Measurements from ENCODE around the gene TTC39C. TPM values are rescaled to one million over a fixed set of nuclear protein-coding genes. Genes with fewer than 3 reads are reported as not detected.
"Not testable (repeated sequence)": the region's sequence is repeated elsewhere in the genome, so short reads cannot be mapped to it uniquely, and the experiment has no call there.

TTC39C gene
- total RNA-seq, 1 experiment from 2014 or later, result 16.2 TPM

DNA sequence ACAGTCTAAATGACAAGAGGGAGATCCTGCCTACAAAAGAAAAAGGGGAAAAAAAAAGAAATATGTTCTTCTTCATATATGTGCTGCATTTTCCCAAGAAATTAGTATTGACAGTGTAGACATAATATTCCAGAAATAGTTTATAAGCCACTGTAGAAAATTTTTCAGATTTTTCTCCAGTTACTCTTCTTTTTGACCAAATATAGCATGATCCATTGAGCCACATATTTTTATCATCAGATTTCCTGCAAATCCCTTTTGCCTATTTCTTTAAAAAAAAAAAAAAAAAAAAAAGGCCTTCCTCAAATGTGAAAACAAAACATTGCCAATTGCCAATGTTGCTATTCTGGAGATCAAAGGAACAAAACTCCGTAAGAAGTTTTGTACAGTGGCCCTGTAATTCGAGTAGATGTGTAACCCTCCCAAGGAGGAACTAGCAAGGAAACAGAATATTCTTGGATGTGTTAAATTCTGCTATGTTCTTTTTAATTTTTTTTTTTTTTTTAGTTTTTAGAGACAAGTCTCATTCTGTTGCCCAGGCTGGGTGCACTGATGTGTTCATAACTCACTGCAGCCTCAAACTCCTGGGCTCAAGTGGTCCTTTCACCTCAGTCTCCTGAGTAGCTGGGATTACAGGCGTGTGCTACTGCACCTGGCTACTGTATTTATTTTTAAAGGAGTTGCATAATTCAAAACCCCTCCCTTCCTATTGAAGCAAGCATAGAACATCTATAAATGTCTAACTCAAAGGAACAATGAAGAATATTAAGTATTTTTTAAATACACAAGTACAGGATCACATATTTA, 111.8 kb downstream of the TTC39C start:
- H3K27me3 ChIP-seq (ENCODE audit: control insufficient read depth, insufficient read depth, low read length), result no peaks in the 10 kb centered on the region
- peaks cover 14% of the 10 kb centered on the region for H3K36me3 ChIP-seq (replicated peaks; ENCODE audit: control insufficient read depth, insufficient read depth, low read length)
- no peak overlapping the region for H3K4me3 ChIP-seq (ENCODE audit: insufficient read depth, low read depth, low read length)
- no peak for DNase-seq

DNA sequence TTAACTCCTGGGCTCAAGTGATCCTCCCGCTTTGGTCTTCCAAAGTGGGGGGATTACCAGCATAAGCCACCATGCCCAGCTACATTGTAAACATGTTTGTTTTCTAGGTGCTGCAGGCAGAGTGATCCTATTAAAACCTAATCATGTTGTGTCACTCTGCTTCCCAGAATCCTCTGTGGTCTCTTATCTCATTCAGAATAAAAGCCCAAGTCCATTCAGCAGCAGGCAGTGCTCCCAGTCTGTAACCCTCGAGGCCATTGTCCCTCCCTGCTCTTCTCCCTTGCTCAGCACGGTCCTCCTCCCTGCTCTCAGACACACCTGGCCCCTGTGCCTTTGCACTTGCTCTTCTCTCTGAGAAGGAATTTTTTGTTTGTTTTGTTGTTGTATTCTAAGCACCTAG, 113.2 kb downstream of the TTC39C start:
- H3K4me3 ChIP-seq (ENCODE audit: insufficient read depth, low read depth, low read length), result no peak overlapping the region
- DNase-seq, result no peak
- H3K27me3 ChIP-seq (ENCODE audit: control insufficient read depth, insufficient read depth, low read length), result no peaks in the 10 kb centered on the region
- peaks cover 14% of the 10 kb centered on the region for H3K36me3 ChIP-seq (replicated peaks; ENCODE audit: control insufficient read depth, insufficient read depth, low read length)

DNA sequence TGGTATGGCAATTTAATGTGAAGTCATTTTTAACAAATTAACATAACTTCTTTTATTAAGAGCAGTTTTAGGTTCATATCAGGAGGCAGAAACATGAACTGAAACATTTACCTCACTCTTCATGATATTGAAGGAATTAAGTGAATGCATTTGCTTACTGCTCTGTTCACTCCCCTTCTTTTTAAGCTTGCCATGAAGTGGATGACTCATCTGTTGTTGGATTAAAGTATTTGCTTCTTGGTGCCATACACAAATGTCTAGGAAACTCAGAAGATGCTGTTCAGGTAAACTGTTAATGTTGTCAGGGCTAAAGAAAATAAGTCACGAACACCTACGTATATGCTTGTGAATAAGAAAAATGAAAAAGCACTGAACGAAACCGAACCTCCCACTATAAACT, 114.1 kb downstream of the TTC39C start:
- no peak overlapping the region for H3K4me3 ChIP-seq (ENCODE audit: insufficient read depth, low read depth, low read length)
- peaks cover 16% of the 10 kb centered on the region for H3K36me3 ChIP-seq (replicated peaks; ENCODE audit: control insufficient read depth, insufficient read depth, low read length)
- H3K27me3 ChIP-seq (ENCODE audit: control insufficient read depth, insufficient read depth, low read length), result no peaks in the 10 kb centered on the region
- no peak for DNase-seq

DNA sequence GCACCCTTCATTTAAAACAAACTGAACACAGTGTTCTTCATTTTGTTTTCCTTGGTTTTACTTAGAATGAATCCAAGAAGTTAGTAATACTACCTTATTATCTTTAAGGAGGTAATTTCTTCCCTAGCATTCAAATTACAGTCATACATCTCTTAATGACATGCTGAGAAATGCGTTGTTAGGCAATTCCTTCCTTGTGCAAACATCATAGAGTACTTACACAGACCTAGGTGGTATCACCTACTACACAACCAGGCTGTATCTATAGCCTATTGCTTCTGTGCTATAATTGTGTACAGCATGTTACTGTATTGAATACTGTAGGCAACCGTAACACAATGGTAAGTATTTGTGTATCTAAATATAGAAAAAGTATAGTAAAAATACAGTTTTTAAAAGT, 115.9 kb downstream of the TTC39C start:
- Histone ChIP-seq H3K27me3 (ENCODE audit: control insufficient read depth, insufficient read depth, low read length) (no peaks in the 10 kb centered on the region), H3K36me3 (replicated peaks; ENCODE audit: control insufficient read depth, insufficient read depth, low read length) (peaks cover 16% of the 10 kb centered on the region), H3K4me3 (ENCODE audit: insufficient read depth, low read depth, low read length) (no peak overlapping the region)
- no peak for DNase-seq

DNA sequence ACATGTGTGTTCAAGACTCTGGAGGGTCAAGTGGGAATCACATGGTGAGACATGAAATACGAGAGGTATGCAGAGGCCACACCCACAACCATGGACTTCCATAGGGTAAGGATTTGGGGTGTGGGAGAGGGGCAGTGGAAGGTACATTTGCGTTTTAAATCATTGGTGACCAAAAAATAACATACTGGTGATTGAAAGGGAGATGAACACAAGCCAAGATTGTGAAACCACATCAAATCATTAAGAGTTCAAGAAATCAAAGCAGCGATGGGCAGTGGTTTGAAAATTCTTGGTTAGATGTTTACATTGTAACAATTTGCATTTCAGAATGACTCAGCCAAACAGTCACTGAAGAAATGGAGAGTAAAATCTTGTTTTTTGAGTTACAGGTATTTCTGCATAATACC, 122.4 kb downstream of the TTC39C start:
- no peak for DNase-seq
- H3K27me3 ChIP-seq (ENCODE audit: control insufficient read depth, insufficient read depth, low read length), result no peaks in the 10 kb centered on the region
- H3K4me3 ChIP-seq (ENCODE audit: insufficient read depth, low read depth, low read length), result no peak overlapping the region
- peaks cover 5% of the 10 kb centered on the region for H3K36me3 ChIP-seq (replicated peaks; ENCODE audit: control insufficient read depth, insufficient read depth, low read length)

DNA sequence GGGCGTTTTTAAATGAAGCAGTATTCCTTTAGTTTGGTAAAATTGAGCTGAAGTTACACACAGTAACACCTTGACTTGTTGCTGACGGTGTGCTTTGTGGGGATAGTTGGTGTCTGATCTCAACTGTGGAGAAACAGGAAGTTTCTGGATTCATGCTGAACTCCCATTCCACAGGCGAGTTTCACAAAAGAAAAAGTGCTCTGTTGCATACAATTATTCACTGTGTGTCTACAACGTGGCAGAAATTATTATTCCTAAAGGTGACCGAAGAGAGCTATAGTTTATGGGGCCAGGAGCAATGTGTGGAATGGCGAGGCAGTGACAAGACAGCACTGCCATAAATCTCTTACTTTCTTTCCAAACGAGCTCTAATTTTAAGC, 123.8 kb downstream of the TTC39C start:
- DNase-seq, result no peak
- Histone ChIP-seq H3K36me3 (replicated peaks; ENCODE audit: control insufficient read depth, insufficient read depth, low read length) (no peaks in the 10 kb centered on the region; the same call in none of the 2 replicates), H3K27me3 (ENCODE audit: control insufficient read depth, insufficient read depth, low read length) (no peaks in the 10 kb centered on the region), H3K4me3 (ENCODE audit: insufficient read depth, low read depth, low read length) (peak overlapping the region; percentile 70; the same call in 1 of the 2 replicates)

DNA sequence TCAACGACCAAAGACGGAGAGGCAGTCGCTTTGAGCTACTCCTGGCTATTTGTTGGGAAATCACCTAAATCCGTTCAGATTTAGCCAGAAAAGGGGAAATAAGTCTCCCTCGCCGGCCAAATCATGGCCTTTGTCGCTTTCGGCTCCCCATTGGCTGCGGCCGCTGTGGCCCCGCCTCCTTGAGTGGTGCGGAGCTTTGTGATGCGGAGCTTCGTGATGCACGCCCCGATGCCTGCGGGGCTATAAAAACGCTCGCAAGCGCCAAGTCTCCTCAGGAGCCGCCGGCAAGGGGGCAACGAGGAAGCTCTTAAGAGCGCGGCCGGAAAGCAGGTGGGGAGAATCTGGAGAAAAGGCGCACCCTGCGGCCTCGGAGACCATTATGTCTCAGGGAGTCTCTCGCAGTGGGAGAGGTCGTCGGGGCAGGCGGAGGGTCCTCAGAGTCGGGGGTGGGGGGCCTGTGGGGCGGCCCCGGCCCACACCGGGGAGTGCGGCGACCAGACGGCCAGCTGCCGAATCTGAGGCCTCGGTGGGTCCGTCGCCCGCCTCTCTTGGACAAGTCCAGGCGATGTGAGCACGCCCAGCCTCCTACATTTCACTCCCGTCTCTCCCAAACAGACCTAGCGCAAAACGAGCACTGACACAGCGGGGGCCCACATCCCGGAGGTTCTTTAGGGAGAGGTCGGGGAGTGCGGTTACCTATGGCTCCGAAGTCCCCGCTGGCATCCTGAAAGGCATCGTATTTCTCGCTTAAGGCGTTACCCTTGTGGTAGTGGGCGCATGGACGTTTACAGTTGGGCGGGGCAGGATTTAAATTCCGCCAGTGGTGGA, 124.4 kb downstream of the TTC39C start, which contains the start of gene CABYR:
Gene CABYR, plus strand, starts transcription at position 274 of the 828 bp plus-strand sequence. CDS start 4,053 bp downstream, outside the sequence.
- Histone ChIP-seq H3K36me3 (replicated peaks; ENCODE audit: control insufficient read depth, insufficient read depth, low read length) (no peaks in the 10 kb centered on the region; the same call in none of the 2 replicates), H3K27me3 (ENCODE audit: control insufficient read depth, insufficient read depth, low read length) (no peaks in the 10 kb centered on the region), H3K4me3 (ENCODE audit: insufficient read depth, low read depth, low read length) (peak within 1 kb of the TSS; percentile 70)
- peak; percentile 89 for DNase-seq

DNA sequence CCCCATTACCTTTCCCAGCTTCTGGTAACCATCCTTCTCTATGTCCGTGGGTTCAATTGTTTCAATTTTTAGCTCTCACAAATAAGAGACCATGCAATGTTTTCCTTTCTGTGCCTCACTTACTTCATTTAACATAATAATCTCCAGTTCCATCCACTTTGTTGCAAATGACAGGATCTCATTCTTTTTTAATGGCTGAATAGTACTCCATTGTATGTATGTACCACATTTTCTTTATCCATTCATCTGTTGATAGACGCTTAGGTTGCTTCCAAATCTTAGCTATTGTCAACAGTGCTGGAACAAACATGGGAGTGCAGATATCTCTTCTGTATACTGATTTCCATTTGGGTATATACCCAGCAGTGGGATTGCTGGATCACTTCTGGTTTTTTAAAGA, 126.1 kb downstream of the TTC39C start:
- DNase-seq, result no peak
- Histone ChIP-seq H3K27me3 (ENCODE audit: control insufficient read depth, insufficient read depth, low read length) (no peaks in the 10 kb centered on the region), H3K36me3 (replicated peaks; ENCODE audit: control insufficient read depth, insufficient read depth, low read length) (no peaks in the 10 kb centered on the region; the same call in none of the 2 replicates), H3K4me3 (ENCODE audit: insufficient read depth, low read depth, low read length) (no peak overlapping the region)

DNA sequence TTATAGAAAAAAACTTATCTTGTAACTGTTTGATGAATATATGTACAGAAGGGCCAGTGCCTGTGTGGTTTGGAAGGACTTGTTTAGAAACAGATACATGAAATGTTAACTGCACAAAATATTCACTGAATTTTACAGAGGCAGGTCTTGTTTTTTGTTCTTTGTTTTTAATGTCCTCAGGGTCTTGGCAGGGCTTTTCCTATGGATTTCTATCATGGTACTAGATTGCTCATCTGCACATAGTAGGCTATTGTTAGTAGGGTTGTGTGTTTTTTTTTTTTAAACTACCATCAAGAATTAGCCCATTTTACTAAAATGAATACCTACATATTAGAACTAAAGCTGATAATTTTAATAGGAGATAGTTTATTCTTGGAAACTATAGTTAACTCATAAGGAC, 127.8 kb downstream of the TTC39C start:
- Histone ChIP-seq H3K36me3 (replicated peaks; ENCODE audit: control insufficient read depth, insufficient read depth, low read length) (no peaks in the 10 kb centered on the region; the same call in none of the 2 replicates), H3K27me3 (ENCODE audit: control insufficient read depth, insufficient read depth, low read length) (no peaks in the 10 kb centered on the region), H3K4me3 (ENCODE audit: insufficient read depth, low read depth, low read length) (no peak overlapping the region)
- DNase-seq, result no peak

DNA sequence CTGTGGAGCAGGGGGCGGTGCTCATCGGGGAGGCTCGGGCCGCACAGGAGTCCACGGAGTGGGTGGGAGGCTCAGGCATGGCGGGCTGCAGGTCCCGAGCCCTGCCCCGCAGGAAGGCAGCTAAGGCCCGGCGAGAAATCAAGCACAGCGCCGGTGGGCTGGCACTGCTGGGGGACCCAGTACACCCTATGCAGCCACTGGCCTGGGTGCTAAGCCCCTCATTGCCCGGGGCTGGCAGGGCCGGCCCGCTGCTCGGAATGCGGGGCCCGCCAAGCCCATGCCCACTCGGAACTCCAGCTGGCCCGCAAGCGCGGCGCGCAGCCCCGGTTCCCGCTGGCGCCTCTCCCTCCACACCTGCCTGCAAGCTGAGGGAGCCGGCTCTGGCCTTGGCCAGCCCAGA, 135.0 kb downstream of the TTC39C start:
- H3K4me3 ChIP-seq (ENCODE audit: insufficient read depth, low read depth, low read length), result not testable (repeated sequence)

DNA sequence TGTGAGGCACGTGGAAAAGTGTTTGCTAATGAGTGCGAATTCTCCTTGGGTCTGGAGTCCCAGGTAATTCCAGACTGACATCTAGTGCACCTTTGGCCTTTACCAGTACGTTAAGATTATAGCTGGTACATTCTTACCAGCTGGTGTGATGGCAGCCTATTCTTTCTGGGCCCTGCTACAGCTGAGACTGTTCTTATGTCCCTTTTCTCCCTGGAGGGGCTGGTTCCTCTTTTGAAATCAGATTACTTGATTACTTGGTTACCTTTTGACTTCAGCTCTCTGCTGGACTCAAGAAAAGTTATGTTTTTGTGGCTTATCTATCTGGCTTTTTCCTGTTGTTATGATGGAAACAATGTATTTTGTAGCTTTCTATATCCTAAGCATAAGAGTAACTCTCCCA, 138.8 kb downstream of the TTC39C start:
- no peak overlapping the region for H3K4me3 ChIP-seq (ENCODE audit: insufficient read depth, low read depth, low read length)
- peaks cover 11% of the 10 kb centered on the region for H3K36me3 ChIP-seq (replicated peaks; ENCODE audit: control insufficient read depth, insufficient read depth, low read length)
- H3K27me3 ChIP-seq (ENCODE audit: control insufficient read depth, insufficient read depth, low read length), result no peaks in the 10 kb centered on the region
- no peak for DNase-seq

More for the DNA sequence above, 135.0 kb downstream of the TTC39C start:
- DNase-seq; H3K36me3 ChIP-seq (replicated peaks; ENCODE audit: control insufficient read depth, insufficient read depth, low read length); H3K27me3 ChIP-seq (ENCODE audit: control insufficient read depth, insufficient read depth, low read length): not testable (repeated sequence)

DNA sequence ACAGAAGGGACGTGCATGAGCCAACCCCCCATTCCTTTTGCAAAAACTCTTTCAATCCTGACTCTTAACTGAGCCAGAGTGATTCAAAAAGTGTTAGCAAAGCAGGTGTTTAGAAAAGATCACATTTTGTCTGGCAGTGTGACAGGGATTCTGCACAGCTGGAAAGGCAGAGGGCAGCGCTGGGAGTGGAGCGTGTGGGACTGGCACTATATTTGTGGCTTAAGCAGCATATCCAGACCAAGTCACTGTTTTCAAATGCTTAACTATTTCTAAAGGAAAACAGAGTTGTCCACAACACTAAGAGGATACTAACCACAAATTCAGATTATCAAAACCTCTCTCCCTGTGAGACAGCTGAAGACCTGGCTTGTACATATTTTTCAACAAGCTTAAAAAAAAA, 143.3 kb downstream of the TTC39C start:
- no peak overlapping the region for H3K4me3 ChIP-seq (ENCODE audit: insufficient read depth, low read depth, low read length)
- H3K36me3 ChIP-seq (replicated peaks; ENCODE audit: control insufficient read depth, insufficient read depth, low read length), result peaks cover 16% of the 10 kb centered on the region
- H3K27me3 ChIP-seq (ENCODE audit: control insufficient read depth, insufficient read depth, low read length), result no peaks in the 10 kb centered on the region
- no peak for DNase-seq

DNA sequence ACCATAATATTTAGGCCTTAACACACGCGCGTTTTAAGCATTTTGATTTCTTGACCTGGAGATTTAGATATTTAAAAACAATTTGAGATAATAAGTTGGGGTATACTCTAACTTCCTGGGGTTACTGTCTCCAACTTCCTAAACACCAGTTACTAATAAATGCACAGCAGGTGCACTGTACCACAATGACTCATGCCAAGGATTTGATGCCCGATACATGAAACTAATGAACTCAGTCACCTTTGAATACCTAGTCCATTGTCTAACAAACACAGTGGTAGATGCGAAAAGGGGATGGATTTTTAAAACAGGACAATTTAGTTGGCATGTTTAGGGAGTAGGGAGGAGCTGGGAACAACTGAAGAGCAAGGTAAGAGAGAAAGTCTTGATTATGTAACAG, 145.5 kb downstream of the TTC39C start:
- Histone ChIP-seq H3K4me3 (ENCODE audit: insufficient read depth, low read depth, low read length) (no peak overlapping the region), H3K27me3 (ENCODE audit: control insufficient read depth, insufficient read depth, low read length) (no peaks in the 10 kb centered on the region), H3K36me3 (replicated peaks; ENCODE audit: control insufficient read depth, insufficient read depth, low read length) (peaks cover 16% of the 10 kb centered on the region)
- DNase-seq, result no peak

DNA sequence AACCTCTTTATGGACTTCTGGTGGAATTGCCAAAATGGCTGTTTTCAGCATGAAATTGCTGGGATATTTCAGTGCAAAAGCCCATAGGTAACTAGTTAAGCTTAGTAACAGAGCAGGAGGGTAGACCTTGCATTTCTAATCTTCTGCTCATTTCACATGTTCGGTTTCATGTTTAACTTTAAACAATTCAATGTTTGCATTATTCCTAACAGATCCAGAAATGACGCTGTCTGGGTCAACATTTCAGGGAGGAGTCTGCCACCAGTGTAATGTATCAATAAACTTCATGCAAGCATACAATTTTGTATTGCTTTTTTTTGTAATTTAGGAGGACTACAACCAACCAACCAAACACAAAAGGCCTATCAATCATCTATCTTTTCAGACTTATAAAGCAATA, 146.8 kb downstream of the TTC39C start:
- Histone ChIP-seq H3K27me3 (ENCODE audit: control insufficient read depth, insufficient read depth, low read length) (no peaks in the 10 kb centered on the region), H3K36me3 (replicated peaks; ENCODE audit: control insufficient read depth, insufficient read depth, low read length) (peaks cover 13% of the 10 kb centered on the region), H3K4me3 (ENCODE audit: insufficient read depth, low read depth, low read length) (no peak overlapping the region)
- DNase-seq, result no peak

DNA sequence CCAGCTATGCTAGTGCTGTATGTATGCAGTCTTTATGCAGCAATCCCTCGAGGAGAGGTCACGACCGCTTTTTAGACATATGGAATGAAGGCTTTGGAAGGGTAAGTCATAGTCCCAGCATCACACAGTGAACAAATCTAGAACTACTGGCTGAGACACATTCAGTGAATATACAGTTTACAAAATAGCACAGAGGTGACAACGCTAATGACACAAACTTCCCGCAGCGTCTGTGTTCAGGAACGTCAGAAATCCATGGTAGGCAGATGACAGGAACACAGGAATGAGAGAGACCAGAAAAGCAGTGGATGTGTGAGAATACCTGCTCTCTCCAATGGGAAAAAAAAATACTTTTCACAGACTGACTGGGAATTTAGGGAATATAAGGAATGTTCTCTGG, 153.9 kb downstream of the TTC39C start:
- Histone ChIP-seq H3K27me3 (ENCODE audit: control insufficient read depth, insufficient read depth, low read length) (no peaks in the 10 kb centered on the region), H3K36me3 (replicated peaks; ENCODE audit: control insufficient read depth, insufficient read depth, low read length) (no peaks in the 10 kb centered on the region), H3K4me3 (ENCODE audit: insufficient read depth, low read depth, low read length) (no peak overlapping the region)
- DNase-seq, result no peak
